Parathyroid adenoma (tissue), 2 donors: ENCODE data around the gene ETFDH.
"Not testable (repeated sequence)": the region's sequence is repeated elsewhere in the genome, so short reads cannot be mapped to it uniquely, and the experiment has no call there.

Experiments
- H2AFZ ChIP-seq: fragments of 300-600 bp; sonication (generic); one replicate; pipeline ENCODE4 v1.7.0; 2017; ENCODE audit warnings: antibody characterized with exemption, mild to moderate bottlenecking
- H3K27ac ChIP-seq: fragments of 300-600 bp; sonication (generic); one replicate; pipeline ENCODE4 v1.7.0; 2017
- H3K27me3 ChIP-seq: fragments of 300-600 bp; sonication (generic); one replicate; pipeline ENCODE4 v1.7.0; 2017; ENCODE audit warnings: low read length; ENCODE audit not compliant: control insufficient read depth, insufficient read depth
- H3K36me3 ChIP-seq: fragments of 300-600 bp; sonication (generic); one replicate; pipeline ENCODE4 v1.7.0; 2017; ENCODE audit warnings: low read length; ENCODE audit not compliant: control insufficient read depth, insufficient read depth
- H3K4me1 ChIP-seq: fragments of 300-600 bp; sonication (generic); one replicate; pipeline ENCODE4 v1.7.0; 2017; ENCODE audit warnings: control low read depth
- H3K4me2 ChIP-seq: fragments of 300-600 bp; sonication (generic); one replicate; pipeline ENCODE4 v1.7.0; 2017; ENCODE audit warnings: low read length
- H3K4me3 ChIP-seq: fragments of 300-600 bp; sonication (generic); one replicate; pipeline ENCODE4 v1.7.0; 2017; ENCODE audit warnings: low read depth, low read length
- H3K79me2 ChIP-seq: fragments of 300-600 bp; sonication (generic); one replicate; pipeline ENCODE4 v1.7.0; 2017; ENCODE audit warnings: control low read depth
- H3K9ac ChIP-seq: fragments of 300-600 bp; sonication (generic); one replicate; pipeline ENCODE4 v1.7.0; 2017; ENCODE audit warnings: mild to moderate bottlenecking
- H3K9me3 ChIP-seq: fragments of 300-600 bp; sonication (generic); one replicate; pipeline ENCODE4 v1.7.0; 2017; ENCODE audit warnings: low read length; ENCODE audit not compliant: control insufficient read depth
- TF ChIP-seq, protein P1 (sequence below): fragments of 300-600 bp; sonication (generic); IDR thresholded peaks from one replicate; pipeline ENCODE4 v1.7.0; 2017; ENCODE audit warnings: antibody characterized with exemption, mild to moderate bottlenecking
- donor health status: primary hyperparathyroidism.

The ETFDH gene

GRCh38 chr4:158704274-158704673 lies 32.2 kb downstream of the ETFDH start:
- no peak overlapping the region for H3K27ac ChIP-seq
- no peak overlapping the region for H3K9ac ChIP-seq
- no peak overlapping the region for H3K4me3 ChIP-seq
- H3K36me3 ChIP-seq: no peaks in the 10 kb centered on the region
- H3K4me2 ChIP-seq: no peak overlapping the region
- TF ChIP-seq, protein P1, sequence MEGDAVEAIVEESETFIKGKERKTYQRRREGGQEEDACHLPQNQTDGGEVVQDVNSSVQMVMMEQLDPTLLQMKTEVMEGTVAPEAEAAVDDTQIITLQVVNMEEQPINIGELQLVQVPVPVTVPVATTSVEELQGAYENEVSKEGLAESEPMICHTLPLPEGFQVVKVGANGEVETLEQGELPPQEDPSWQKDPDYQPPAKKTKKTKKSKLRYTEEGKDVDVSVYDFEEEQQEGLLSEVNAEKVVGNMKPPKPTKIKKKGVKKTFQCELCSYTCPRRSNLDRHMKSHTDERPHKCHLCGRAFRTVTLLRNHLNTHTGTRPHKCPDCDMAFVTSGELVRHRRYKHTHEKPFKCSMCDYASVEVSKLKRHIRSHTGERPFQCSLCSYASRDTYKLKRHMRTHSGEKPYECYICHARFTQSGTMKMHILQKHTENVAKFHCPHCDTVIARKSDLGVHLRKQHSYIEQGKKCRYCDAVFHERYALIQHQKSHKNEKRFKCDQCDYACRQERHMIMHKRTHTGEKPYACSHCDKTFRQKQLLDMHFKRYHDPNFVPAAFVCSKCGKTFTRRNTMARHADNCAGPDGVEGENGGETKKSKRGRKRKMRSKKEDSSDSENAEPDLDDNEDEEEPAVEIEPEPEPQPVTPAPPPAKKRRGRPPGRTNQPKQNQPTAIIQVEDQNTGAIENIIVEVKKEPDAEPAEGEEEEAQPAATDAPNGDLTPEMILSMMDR: no peak
- H3K79me2 ChIP-seq: no peaks in the 10 kb centered on the region
- H3K4me1 ChIP-seq: no peaks in the 10 kb centered on the region
- H3K27me3 ChIP-seq: no peaks in the 10 kb centered on the region
- H3K9me3 ChIP-seq: no peaks in the 10 kb centered on the region
- H2AFZ ChIP-seq: no peak overlapping the region

DNA sequence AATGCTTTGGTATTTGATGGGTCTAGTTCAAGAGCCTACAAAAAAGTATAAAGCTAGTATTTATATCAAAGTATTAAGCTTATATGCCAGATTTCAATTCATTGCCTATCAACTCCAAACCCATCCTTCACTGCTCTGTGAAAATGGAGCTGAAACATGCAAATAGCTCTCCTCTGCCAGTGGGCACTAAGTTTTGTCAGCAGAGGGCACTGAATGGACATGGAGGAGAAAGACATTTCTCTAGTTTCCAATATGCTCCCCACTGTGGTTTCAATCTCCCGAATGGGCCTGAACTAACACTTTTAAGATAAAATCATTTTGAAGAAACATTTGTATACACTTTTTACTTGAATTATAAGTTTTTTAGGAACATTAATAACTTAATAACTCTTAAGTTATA lies 38.7 kb downstream of the ETFDH start:
- no peak overlapping the region for H2AFZ ChIP-seq
- H3K27ac ChIP-seq: no peak overlapping the region
- H3K79me2 ChIP-seq: no peaks in the 10 kb centered on the region
- no peak overlapping the region for H3K4me3 ChIP-seq
- H3K9me3 ChIP-seq: no peaks in the 10 kb centered on the region
- no peak overlapping the region for H3K9ac ChIP-seq
- H3K27me3 ChIP-seq: no peaks in the 10 kb centered on the region
- TF ChIP-seq, protein P1: no peak
- H3K4me1 ChIP-seq: no peaks in the 10 kb centered on the region
- no peaks in the 10 kb centered on the region for H3K36me3 ChIP-seq
- H3K4me2 ChIP-seq: no peak overlapping the region

DNA sequence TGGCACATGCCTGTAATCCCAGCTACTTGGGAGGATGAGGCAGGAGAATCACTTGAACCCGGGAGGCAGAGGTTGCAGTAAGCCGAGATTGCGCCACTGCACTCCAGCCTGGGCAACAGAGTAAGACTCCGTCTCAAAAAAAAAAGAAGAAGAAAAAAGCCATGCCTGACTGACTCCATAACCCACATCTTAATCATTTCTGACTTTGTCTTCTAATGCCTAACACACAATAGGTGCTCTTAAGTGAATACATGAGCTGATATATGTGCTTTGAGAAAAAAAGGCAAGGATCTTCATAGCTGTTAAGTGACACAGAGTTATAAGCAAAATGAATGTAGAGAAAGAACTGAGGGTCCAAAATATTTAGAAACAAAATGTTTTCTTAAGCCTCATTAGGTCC lies 40.5 kb downstream of the ETFDH start:
- not testable (repeated sequence) for H3K4me2 ChIP-seq, H2AFZ ChIP-seq, H3K9ac ChIP-seq, H3K79me2 ChIP-seq, H3K9me3 ChIP-seq, H3K36me3 ChIP-seq, H3K4me1 ChIP-seq, H3K27me3 ChIP-seq, H3K27ac ChIP-seq, H3K4me3 ChIP-seq

- no peak overlapping the region for H3K4me2 ChIP-seq
Measured at GRCh38 chr4:158714937-158715336, 42.8 kb downstream of the ETFDH start.

GRCh38 chr4:158715802-158716201 lies 43.7 kb downstream of the ETFDH start:
- H3K27ac ChIP-seq: no peak overlapping the region
- H3K4me1 ChIP-seq: no peaks in the 10 kb centered on the region
- no peaks in the 10 kb centered on the region for H3K36me3 ChIP-seq
- no peak overlapping the region for H3K4me3 ChIP-seq
- no peak overlapping the region for H2AFZ ChIP-seq
- no peaks in the 10 kb centered on the region for H3K27me3 ChIP-seq
- TF ChIP-seq, protein P1: no peak
- no peaks in the 10 kb centered on the region for H3K9me3 ChIP-seq
- no peak overlapping the region for H3K9ac ChIP-seq
- H3K79me2 ChIP-seq: no peaks in the 10 kb centered on the region
- H3K4me2 ChIP-seq: no peak overlapping the region

More at GRCh38 chr4:158714937-158715336, 42.8 kb downstream of the ETFDH start:
- TF ChIP-seq, protein P1: no peak
- Histone ChIP-seq H3K36me3 (no peaks in the 10 kb centered on the region), H3K9me3 (no peaks in the 10 kb centered on the region), H3K4me3 (no peak overlapping the region), H3K4me1 (no peaks in the 10 kb centered on the region), H3K9ac (no peak overlapping the region), H2AFZ (no peak overlapping the region), H3K27me3 (no peaks in the 10 kb centered on the region), H3K79me2 (no peaks in the 10 kb centered on the region), H3K27ac (no peak overlapping the region)
